WTC11 (cell line): ENCODE measurements around the gene SETD9. TPM values are rescaled to one million over a fixed set of nuclear protein-coding genes. Genes with fewer than 3 reads are reported as not detected.

Experiments used
- ATAC-seq: fragments of 200-7000 bp; cut with Tn5 transposase; 2 replicates; pipeline ENCODE4 v1.10.0; 2021; ENCODE audit warnings: mild to moderate bottlenecking, moderate library complexity
- CTCF ChIA-PET: fragments of 300-600 bp; sonication (Branson Sonifier 250); formaldehyde crosslinking; loops from one replicate; lab custom pipeline; 2021; ENCODE audit warnings: antibody characterized with exemption; lab: Charles Lee
- POLR2A ChIA-PET: fragments of 350-600 bp; sonication (Branson Sonifier 250); formaldehyde crosslinking; loops from one replicate; lab custom pipeline; 2021; ENCODE audit warnings: antibody characterized with exemption; lab: Charles Lee
- DNase-seq: peaks from one replicate; pipeline ENCODE4 v3.0.0; 2021; ENCODE audit warnings: low spot score
- H3K27ac Mint-ChIP-seq: 2 replicates; pipeline ENCODE4 v1.8.0; 2021; ENCODE audit warnings: mixed read lengths
- H3K27me3 Mint-ChIP-seq: 2 replicates; pipeline ENCODE4 v1.8.0; 2021; ENCODE audit warnings: low read depth, mild to moderate bottlenecking, moderate library complexity, mixed read lengths
- H3K36me3 Mint-ChIP-seq: 2 replicates; pipeline ENCODE4 v1.8.0; 2021; ENCODE audit warnings: mixed read lengths
- H3K4me1 Mint-ChIP-seq: 2 replicates; pipeline ENCODE4 v1.8.0; 2022; ENCODE audit warnings: mixed read lengths
- H3K4me3 Mint-ChIP-seq: 2 replicates; pipeline ENCODE4 v1.8.0; 2021; ENCODE audit warnings: mild to moderate bottlenecking, moderate library complexity, mixed read lengths
- H3K9me3 Mint-ChIP-seq: 2 replicates; pipeline ENCODE4 v1.8.0; 2021; ENCODE audit warnings: mixed read lengths
- ETV6 ChIP-seq: sonication (generic); formaldehyde crosslinking; IDR thresholded peaks from 2 replicates; pipeline ENCODE4 v1.8.1; 2022; ENCODE audit warnings: mild to moderate bottlenecking, missing genetic modification reagents
- FOXP1 ChIP-seq: sonication (generic); formaldehyde crosslinking; IDR thresholded peaks from 2 replicates; pipeline ENCODE4 v1.8.0; 2022; ENCODE audit warnings: missing genetic modification reagents, mild to moderate bottlenecking, moderate library complexity, borderline replicate concordance
- GABPB1 ChIP-seq: sonication (generic); formaldehyde crosslinking; IDR thresholded peaks from 2 replicates; pipeline ENCODE4 v1.8.1; 2023; ENCODE audit warnings: mild to moderate bottlenecking, missing genetic modification reagents
- GRHL2 ChIP-seq: fragments of 250-450 bp; sonication (Bioruptor Pico); IDR thresholded peaks from 2 replicates; pipeline ENCODE4 v1.8.0; 2022; ENCODE audit warnings: mild to moderate bottlenecking, moderate library complexity; ENCODE audit not compliant: insufficient replicate concordance, severe bottlenecking
- NR3C1 ChIP-seq: sonication (generic); formaldehyde crosslinking; conservative IDR thresholded peaks from 2 replicates; pipeline ENCODE4 v1.8.1; 2023; ENCODE audit warnings: low read depth, mild to moderate bottlenecking, missing genetic modification reagents
- OVOL2 ChIP-seq: fragments of 250-450 bp; sonication (Bioruptor Pico); IDR thresholded peaks from 2 replicates; pipeline ENCODE4 v1.9.0; 2021; ENCODE audit warnings: mild to moderate bottlenecking, borderline replicate concordance
- PRRX2 ChIP-seq: fragments of 250-450 bp; sonication (Bioruptor Pico); IDR thresholded peaks from 2 replicates; pipeline ENCODE4 v1.8.0; 2021; ENCODE audit warnings: mild to moderate bottlenecking
- TEAD1 ChIP-seq: sonication (generic); formaldehyde crosslinking; IDR thresholded peaks from 2 replicates; pipeline ENCODE4 v1.8.0; 2022; ENCODE audit warnings: mild to moderate bottlenecking, missing genetic modification reagents
- ZNF263 ChIP-seq: sonication (generic); formaldehyde crosslinking; IDR thresholded peaks from 2 replicates; pipeline ENCODE4 v1.8.1; 2022; ENCODE audit warnings: low read depth, mild to moderate bottlenecking, moderate library complexity, missing genetic modification reagents
- ZNF671 ChIP-seq: fragments of 250-450 bp; sonication (Bioruptor Pico); IDR thresholded peaks from 2 replicates; pipeline ENCODE4 v1.8.0; 2021; ENCODE audit warnings: mild to moderate bottlenecking
- total RNA-seq: library from RNA; stranded (reverse); gene quantifications from 3 replicates; pipeline ENCODE4 v1.2.3, GENCODE V29; 2021
- TF ChIP-seq, protein P1 (sequence below): fragments of 250-450 bp; sonication (Bioruptor Pico); IDR thresholded peaks from 2 replicates; pipeline ENCODE4 v1.9.0; 2021; ENCODE audit warnings: mild to moderate bottlenecking, borderline replicate concordance
- TF ChIP-seq, protein P2 (sequence below): sonication (generic); formaldehyde crosslinking; IDR thresholded peaks from 2 replicates; pipeline ENCODE4 v1.8.1; 2023; ENCODE audit warnings: mild to moderate bottlenecking, missing genetic modification reagents, borderline replicate concordance
- TF ChIP-seq, protein P3 (sequence below): sonication (generic); formaldehyde crosslinking; IDR thresholded peaks from 2 replicates; pipeline ENCODE4 v1.8.0; 2022; ENCODE audit warnings: mild to moderate bottlenecking, missing genetic modification reagents
- TF ChIP-seq, protein P4 (sequence below): fragments of 200-600 bp; IDR thresholded peaks from 2 replicates; pipeline ENCODE4 v1.8.0; 2022; ENCODE audit warnings: antibody characterized with exemption
- TF ChIP-seq, protein P5 (sequence below): sonication (generic); formaldehyde crosslinking; IDR thresholded peaks from 2 replicates; pipeline ENCODE4 v1.8.1; 2023; ENCODE audit warnings: mild to moderate bottlenecking, missing genetic modification reagents, moderate library complexity
- TF ChIP-seq, protein P6 (sequence below): sonication (generic); formaldehyde crosslinking; IDR thresholded peaks from 2 replicates; pipeline ENCODE4 v1.8.1; 2022; ENCODE audit warnings: low read depth, missing genetic modification reagents, borderline replicate concordance
- TF ChIP-seq, protein P7 (sequence below): fragments of 250-450 bp; sonication (Bioruptor Pico); IDR thresholded peaks from 2 replicates; pipeline ENCODE4 v1.8.0; 2021; ENCODE audit warnings: mild to moderate bottlenecking

SETD9 gene
- total RNA-seq, 1 experiment from 2014 or later, result 6.7 TPM

DNA sequence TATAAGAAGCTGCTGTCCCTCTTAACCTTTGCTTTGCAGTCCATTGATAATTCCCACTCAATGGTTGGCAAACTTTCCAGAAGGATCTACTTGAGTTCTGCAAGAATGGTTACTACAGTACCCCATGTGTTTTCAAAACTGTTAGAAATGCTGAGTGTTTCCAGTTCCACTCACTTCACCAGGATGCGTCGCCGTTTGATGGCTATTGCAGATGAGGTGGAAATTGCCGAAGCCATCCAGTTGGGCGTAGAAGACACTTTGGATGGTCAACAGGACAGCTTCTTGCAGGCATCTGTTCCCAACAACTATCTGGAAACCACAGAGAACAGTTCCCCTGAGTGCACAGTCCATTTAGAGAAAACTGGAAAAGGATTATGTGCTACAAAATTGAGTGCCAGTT lies 27.8 kb upstream of the SETD9 start (continued):
- TF ChIP-seq NR3C1 (CRISPR knock-in tag), result no peak
- TF ChIP-seq FOXP1, result no peak
- no peak for TF ChIP-seq ZNF671 (CRISPR knock-in tag)
- no peak for TF ChIP-seq TEAD1 (CRISPR knock-in tag)
- TF ChIP-seq ZNF263 (CRISPR knock-in tag), result no peak

DNA sequence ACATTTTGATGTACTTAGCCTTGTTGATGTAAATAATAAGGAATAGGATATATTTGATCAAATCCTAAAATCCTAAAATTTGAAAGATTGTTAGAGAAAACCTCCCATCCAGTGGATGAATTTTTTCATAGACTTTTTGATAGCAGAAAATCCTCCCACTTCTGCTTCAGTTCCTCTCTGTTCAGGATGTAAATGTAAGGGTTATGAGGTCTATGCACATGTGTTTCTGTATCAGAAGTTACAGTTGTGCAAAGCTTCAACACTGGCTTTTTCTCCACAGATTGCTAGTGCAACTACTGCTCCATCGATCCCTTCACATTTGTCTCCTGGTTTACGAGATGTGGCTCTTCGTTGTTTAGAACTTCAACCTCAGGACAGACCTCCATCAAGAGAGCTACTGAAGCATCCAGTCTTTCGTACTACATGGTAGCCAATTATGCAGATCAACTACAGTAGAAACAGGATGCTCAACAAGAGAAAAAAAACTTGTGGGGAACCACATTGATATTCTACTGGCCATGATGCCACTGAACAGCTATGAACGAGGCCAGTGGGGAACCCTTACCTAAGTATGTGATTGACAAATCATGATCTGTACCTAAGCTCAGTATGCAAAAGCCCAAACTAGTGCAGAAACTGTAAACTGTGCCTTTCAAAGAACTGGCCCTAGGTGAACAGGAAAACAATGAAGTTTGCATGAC lies 16.0 kb upstream of the SETD9 start:
- Mint-ChIP-seq H3K27me3 (no peaks in the 10 kb centered on the region), H3K4me1 (no peaks in the 10 kb centered on the region), H3K9me3 (no peaks in the 10 kb centered on the region), H3K36me3 (peaks cover 40% of the 10 kb centered on the region), H3K4me3 (no peak overlapping the region), H3K27ac (no peak overlapping the region)
- no peak for DNase-seq
- POLR2A ChIA-PET, result no interaction called here
- CTCF ChIA-PET, result no interaction called here
- no peak for ATAC-seq
- TF ChIP-seq, protein P1, sequence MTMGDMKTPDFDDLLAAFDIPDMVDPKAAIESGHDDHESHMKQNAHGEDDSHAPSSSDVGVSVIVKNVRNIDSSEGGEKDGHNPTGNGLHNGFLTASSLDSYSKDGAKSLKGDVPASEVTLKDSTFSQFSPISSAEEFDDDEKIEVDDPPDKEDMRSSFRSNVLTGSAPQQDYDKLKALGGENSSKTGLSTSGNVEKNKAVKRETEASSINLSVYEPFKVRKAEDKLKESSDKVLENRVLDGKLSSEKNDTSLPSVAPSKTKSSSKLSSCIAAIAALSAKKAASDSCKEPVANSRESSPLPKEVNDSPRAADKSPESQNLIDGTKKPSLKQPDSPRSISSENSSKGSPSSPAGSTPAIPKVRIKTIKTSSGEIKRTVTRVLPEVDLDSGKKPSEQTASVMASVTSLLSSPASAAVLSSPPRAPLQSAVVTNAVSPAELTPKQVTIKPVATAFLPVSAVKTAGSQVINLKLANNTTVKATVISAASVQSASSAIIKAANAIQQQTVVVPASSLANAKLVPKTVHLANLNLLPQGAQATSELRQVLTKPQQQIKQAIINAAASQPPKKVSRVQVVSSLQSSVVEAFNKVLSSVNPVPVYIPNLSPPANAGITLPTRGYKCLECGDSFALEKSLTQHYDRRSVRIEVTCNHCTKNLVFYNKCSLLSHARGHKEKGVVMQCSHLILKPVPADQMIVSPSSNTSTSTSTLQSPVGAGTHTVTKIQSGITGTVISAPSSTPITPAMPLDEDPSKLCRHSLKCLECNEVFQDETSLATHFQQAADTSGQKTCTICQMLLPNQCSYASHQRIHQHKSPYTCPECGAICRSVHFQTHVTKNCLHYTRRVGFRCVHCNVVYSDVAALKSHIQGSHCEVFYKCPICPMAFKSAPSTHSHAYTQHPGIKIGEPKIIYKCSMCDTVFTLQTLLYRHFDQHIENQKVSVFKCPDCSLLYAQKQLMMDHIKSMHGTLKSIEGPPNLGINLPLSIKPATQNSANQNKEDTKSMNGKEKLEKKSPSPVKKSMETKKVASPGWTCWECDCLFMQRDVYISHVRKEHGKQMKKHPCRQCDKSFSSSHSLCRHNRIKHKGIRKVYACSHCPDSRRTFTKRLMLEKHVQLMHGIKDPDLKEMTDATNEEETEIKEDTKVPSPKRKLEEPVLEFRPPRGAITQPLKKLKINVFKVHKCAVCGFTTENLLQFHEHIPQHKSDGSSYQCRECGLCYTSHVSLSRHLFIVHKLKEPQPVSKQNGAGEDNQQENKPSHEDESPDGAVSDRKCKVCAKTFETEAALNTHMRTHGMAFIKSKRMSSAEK (CRISPR knock-in tag), result no peak
- TF ChIP-seq, protein P2, sequence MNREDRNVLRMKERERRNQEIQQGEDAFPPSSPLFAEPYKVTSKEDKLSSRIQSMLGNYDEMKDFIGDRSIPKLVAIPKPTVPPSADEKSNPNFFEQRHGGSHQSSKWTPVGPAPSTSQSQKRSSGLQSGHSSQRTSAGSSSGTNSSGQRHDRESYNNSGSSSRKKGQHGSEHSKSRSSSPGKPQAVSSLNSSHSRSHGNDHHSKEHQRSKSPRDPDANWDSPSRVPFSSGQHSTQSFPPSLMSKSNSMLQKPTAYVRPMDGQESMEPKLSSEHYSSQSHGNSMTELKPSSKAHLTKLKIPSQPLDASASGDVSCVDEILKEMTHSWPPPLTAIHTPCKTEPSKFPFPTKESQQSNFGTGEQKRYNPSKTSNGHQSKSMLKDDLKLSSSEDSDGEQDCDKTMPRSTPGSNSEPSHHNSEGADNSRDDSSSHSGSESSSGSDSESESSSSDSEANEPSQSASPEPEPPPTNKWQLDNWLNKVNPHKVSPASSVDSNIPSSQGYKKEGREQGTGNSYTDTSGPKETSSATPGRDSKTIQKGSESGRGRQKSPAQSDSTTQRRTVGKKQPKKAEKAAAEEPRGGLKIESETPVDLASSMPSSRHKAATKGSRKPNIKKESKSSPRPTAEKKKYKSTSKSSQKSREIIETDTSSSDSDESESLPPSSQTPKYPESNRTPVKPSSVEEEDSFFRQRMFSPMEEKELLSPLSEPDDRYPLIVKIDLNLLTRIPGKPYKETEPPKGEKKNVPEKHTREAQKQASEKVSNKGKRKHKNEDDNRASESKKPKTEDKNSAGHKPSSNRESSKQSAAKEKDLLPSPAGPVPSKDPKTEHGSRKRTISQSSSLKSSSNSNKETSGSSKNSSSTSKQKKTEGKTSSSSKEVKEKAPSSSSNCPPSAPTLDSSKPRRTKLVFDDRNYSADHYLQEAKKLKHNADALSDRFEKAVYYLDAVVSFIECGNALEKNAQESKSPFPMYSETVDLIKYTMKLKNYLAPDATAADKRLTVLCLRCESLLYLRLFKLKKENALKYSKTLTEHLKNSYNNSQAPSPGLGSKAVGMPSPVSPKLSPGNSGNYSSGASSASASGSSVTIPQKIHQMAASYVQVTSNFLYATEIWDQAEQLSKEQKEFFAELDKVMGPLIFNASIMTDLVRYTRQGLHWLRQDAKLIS (CRISPR knock-in tag), result no peak
- no peak for TF ChIP-seq ZNF263 (CRISPR knock-in tag)
- TF ChIP-seq, protein P3, sequence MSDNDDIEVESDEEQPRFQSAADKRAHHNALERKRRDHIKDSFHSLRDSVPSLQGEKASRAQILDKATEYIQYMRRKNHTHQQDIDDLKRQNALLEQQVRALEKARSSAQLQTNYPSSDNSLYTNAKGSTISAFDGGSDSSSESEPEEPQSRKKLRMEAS (CRISPR knock-in tag), result no peak
- TF ChIP-seq, protein P4, sequence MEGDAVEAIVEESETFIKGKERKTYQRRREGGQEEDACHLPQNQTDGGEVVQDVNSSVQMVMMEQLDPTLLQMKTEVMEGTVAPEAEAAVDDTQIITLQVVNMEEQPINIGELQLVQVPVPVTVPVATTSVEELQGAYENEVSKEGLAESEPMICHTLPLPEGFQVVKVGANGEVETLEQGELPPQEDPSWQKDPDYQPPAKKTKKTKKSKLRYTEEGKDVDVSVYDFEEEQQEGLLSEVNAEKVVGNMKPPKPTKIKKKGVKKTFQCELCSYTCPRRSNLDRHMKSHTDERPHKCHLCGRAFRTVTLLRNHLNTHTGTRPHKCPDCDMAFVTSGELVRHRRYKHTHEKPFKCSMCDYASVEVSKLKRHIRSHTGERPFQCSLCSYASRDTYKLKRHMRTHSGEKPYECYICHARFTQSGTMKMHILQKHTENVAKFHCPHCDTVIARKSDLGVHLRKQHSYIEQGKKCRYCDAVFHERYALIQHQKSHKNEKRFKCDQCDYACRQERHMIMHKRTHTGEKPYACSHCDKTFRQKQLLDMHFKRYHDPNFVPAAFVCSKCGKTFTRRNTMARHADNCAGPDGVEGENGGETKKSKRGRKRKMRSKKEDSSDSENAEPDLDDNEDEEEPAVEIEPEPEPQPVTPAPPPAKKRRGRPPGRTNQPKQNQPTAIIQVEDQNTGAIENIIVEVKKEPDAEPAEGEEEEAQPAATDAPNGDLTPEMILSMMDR, result no peak
- no peak for TF ChIP-seq PRRX2 (CRISPR knock-in tag)
- no peak for TF ChIP-seq GRHL2 (CRISPR knock-in tag)
- TF ChIP-seq GABPB1, result no peak

DNA sequence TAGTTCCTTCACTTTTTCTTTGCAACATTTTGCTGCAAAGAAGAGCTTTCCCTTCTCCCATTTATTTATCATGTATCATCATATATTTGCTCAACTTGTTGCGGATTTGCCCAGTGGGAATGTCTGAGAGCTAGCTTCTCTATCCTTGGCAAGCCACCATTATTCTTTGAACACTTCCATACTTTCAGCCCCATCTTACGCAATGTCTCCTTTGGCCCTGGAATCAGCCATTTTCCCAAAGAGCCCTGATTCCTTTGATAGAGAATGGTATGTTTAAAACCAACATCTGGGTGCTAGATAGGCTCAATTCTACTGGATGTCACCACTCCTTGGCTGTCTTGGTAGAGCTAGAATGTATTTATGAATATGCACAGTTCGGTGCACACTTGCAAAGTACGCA lies 12.6 kb upstream of the SETD9 start:
- H3K36me3 Mint-ChIP-seq, result peaks cover 19% of the 10 kb centered on the region
- H3K9me3 Mint-ChIP-seq, result no peaks in the 10 kb centered on the region
- CTCF ChIA-PET, result no interaction called here
- no peak overlapping the region for H3K4me3 Mint-ChIP-seq
- H3K27me3 Mint-ChIP-seq, result no peaks in the 10 kb centered on the region
- POLR2A ChIA-PET, result no interaction called here
- ATAC-seq, result no peak
- H3K27ac Mint-ChIP-seq, result no peak overlapping the region
- DNase-seq, result no peak
- H3K4me1 Mint-ChIP-seq, result no peaks in the 10 kb centered on the region
- TF ChIP-seq, protein P5, sequence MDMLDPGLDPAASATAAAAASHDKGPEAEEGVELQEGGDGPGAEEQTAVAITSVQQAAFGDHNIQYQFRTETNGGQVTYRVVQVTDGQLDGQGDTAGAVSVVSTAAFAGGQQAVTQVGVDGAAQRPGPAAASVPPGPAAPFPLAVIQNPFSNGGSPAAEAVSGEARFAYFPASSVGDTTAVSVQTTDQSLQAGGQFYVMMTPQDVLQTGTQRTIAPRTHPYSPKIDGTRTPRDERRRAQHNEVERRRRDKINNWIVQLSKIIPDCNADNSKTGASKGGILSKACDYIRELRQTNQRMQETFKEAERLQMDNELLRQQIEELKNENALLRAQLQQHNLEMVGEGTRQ, result no peak
- TF ChIP-seq OVOL2 (CRISPR knock-in tag), result no peak
- TF ChIP-seq, protein P6, sequence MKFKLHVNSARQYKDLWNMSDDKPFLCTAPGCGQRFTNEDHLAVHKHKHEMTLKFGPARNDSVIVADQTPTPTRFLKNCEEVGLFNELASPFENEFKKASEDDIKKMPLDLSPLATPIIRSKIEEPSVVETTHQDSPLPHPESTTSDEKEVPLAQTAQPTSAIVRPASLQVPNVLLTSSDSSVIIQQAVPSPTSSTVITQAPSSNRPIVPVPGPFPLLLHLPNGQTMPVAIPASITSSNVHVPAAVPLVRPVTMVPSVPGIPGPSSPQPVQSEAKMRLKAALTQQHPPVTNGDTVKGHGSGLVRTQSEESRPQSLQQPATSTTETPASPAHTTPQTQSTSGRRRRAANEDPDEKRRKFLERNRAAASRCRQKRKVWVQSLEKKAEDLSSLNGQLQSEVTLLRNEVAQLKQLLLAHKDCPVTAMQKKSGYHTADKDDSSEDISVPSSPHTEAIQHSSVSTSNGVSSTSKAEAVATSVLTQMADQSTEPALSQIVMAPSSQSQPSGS (CRISPR knock-in tag), result no peak
- TF ChIP-seq ETV6 (CRISPR knock-in tag), result no peak
- TF ChIP-seq, protein P3 (CRISPR knock-in tag), result no peak
- TF ChIP-seq, protein P7, sequence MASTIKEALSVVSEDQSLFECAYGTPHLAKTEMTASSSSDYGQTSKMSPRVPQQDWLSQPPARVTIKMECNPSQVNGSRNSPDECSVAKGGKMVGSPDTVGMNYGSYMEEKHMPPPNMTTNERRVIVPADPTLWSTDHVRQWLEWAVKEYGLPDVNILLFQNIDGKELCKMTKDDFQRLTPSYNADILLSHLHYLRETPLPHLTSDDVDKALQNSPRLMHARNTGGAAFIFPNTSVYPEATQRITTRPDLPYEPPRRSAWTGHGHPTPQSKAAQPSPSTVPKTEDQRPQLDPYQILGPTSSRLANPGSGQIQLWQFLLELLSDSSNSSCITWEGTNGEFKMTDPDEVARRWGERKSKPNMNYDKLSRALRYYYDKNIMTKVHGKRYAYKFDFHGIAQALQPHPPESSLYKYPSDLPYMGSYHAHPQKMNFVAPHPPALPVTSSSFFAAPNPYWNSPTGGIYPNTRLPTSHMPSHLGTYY (CRISPR knock-in tag), result no peak
